D341Med (cell line): ENCODE results near the gene GLTPD2.
A peak's percentile ranks its signal among the peaks of the same experiment; 100 is the strongest.

Experiments
- DNase-seq: peaks from one replicate; pipeline ENCODE4 v3.0.0; 2012; ENCODE audit warnings: low spot score

The GLTPD2 gene

DNA sequence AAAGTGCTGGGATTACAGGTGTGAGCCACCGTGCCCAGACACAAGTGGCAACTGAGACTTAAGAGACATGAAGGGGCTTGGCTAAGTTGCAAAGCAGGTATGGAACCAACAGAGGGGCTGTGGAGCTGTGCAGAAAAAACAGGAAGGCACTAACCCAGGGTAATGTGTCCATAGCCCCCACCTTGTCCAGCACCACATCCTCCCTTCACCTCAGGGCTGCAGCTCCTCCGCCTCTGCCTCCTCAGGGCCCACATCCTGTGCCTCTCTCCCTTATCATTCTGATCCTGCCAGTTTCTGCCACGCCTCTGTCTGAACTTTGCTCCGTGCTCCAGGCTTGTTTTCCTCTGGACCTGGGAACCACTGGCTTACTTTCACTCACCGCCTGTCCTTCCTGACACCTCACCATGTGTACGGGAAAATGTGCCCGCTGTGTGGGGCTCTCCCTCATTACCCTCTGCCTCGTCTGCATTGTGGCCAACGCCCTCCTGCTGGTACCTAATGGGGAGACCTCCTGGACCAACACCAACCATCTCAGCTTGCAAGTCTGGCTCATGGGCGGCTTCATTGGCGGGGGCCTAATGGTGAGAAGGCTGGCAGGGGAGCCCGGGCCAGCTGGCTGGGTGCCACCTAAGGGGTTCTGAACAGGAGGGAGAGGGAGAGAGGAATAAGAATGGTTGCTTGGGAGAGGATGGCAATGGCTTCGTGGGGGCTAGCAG is 17.1 kb upstream of the GLTPD2 start, which contains the start of gene TM4SF5:
TM4SF5 (plus strand) TSS at position 368 of the 716 bp plus-strand sequence; CDS start at position 405, 37 bp downstream.
- no peak for DNase-seq

DNA sequence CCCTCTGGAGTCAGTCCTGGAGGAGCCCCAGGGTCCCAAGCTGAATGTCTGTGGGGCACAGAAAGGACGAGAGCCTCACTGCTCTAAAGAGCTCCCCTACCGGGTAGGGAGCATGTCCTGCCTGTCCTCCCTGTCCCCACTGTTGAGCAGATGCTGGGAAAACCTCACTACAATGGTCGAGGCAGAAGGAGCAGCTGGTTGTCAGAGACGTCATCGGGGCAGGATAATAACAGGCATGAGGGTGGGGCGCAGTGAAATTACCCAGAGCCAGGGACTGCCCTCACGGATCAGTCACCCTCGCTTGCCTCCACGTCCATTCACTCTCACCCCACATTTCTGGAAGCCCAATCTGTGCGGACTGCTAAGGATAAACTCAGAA is 16.5 kb upstream of the GLTPD2 start:
- DNase-seq, result no peak

DNA sequence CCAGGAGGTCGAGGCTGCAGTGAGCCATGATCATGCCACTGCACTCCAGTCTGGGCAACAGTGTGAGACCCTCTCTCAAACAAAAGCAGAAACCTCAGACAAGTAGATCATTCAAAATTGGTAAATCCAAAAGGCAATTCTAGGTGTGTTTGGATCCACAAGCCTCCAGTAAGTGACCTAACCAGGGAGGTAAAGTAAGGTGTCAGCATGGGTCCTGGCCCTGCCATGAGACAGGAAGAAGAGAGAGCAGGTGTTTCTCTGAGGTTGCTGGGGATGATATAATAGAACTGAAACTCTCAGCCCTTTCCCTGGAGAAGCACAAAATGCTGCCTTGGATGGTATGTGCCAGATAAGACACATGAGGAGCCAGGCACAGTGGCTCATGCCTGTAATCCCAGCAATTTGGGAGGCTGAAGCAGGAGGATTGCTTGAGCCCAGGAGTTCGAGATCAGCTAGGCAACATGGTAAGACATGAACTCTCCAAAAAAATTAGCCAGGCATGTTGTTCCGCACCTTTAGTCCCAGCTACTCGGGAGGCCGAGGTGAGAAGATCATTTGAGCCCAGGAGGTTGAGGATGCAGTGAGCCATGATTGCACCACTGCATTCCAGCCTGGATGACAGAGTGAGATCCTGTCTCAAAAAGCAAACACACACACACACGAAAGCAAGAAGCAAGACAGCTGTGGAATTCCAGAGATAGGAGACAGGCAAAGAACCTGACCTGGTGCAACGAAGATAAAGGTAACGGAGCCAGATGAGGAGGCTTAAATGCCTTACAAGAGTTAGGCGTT is 10.6 kb upstream of the GLTPD2 start:
- DNase-seq, result no peak

DNA sequence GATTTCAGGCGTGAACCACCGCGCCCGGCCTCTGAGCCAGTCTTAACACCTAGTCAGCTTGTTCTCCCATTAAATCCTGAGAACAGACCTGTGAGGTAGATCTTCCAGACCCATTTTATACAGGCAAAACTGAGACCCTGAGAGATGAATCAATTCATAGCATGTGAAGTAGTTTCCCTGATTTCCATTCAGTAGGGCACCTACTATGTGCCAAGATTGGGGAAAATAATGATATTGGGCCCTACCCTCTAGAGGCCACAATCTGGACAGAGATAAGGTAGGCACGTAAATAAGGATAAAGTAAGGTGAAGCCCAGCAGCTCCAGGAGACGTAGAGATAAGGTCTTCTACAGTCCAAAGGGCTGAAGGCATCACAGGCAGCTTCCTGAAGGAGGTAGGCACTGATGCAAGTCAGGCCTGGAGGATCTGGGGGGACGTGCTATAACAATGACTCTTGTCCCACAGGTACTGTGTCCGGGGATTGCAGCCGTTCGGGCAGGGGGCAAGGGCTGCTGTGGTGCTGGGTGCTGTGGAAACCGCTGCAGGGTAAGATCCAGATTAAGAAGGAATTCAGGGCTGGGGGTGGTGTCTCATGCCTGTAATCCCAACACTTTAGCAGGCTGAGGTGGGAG is 8.3 kb upstream of the GLTPD2 start:
- no peak for DNase-seq

DNA sequence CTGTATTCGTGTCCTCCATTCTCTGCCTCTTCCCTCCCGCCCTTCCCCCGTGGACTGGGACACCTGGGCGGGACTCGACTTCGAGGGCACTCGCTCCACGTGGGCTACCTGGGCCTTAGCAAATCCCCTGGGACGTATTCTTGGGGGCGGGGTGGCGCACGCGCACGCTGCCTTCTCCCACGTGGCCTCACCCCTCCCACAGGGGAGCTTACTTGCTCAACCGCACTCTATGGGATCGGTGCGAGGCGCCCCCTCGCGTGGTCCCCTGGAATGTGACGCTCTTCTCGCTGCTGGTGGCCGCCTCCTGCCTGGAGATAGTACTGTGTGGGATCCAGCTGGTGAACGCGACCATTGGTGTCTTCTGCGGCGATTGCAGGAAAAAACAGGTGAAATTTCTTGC is 6.1 kb upstream of the GLTPD2 start:
- DNase-seq, result no peak

DNA sequence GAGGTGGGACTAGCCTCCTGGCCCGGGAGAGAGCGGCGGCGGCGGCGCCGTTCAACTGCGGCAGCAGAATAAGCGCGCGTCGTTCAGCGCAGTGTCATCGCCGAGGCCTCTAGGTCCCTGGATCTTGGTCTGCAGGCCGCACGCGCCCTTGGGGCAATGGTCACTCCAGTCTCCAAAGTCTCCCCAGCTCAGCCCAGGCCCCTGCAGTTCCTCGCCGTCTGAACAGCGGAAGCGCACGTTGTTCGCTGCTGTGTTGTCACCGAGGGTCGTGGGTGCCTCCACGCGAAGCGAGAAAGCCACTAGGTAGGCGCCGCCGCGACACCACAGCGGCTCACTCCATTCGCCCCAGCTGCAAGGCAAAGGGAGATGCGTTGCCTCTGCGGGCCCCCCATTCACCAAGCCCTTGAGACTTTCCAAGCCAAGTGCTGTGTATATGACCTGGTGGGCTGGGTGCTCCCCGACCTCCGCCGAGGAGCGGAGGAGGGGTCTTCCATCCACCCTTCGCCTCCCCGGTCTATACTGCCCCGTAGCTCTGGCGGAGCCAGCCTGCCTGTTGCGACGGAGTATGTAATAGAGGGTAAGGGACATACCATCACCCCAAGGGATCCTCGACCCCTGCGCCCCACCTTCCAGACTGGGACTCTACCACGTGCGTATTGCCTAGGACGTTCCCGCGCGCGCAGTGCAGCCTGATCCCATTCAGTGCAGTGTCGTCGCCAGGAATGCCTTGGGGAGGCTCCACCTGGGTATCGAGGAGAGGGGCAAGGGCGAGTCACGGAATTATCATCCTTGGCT is 3.3 kb upstream of the GLTPD2 start:
- no peak for DNase-seq

DNA sequence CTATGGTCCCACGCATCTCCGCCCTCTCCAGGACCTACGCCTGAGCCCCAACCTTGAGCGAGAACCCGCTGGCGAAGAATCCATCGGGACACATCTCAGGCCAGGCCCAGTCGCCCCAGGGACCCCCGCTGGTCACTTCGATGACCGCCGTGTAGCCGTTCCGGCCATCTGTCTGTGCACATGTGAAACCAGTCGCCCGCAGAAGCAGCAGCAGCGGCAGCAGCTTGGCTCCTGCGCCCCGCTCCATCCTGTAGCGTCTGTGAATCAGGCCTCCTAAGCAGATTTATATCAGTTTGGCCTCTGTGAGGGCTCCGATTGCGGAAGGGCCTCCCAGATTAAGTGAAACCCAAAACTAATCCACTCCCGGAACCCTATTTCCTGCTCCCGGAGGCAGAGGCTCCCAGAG is 2.7 kb upstream of the GLTPD2 start, which contains the start of gene VMO1:
VMO1 (minus strand) TSS at position 259 of the 406 bp plus-strand sequence; CDS start at position 247, 12 bp downstream.
- no peak for DNase-seq

DNA sequence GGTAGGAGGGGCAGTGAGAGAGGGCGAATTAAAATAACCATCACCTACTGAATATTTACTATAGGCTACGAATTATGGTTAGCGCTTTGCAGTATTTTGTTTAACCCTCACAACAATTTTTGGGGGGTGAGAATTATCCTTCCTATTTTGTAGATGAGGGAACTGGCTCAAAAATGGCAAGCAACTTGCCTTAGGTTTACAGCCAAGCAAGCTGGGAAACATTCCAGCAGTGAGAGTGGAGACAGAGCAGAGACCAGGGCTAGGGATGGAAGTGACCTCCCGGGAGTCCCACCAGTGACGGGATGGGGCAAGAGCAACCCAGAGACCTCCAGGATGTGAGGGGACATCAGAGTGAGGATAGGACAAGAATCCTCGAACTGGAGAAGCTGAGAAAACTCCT is 2.2 kb upstream of the GLTPD2 start:
- no peak for DNase-seq

DNA sequence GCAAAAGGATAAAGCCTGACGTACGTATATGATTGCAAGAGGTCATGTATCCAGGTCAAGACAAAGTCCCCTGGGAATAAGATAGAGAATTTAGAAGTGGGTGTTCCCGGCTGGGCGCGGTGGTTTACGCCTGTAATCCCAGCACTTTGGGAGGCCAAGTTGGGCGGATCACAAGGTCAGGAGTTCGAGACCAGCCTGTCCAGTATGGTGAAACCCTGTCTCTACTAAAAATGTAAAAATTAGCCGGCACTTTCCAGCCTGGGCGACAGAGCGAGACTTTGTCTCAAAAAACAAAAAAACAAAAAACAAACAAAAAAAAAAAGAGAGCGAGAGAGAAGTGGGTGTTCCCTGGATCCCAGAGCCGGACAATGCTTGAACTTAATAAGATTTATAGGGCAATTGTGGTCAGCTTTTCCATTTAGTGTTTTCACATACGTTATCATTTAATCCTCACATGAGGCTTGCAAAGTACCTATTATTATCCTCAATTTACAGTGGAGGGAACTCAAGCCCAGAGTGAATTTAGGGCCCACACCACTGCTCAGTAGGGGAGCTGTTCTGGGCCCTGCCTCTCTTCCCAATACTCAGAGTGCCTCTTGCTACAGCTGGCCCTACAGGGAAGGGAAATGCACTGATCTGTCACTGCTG is 481 bp upstream of the GLTPD2 start:
- DNase-seq, result no peak

DNA sequence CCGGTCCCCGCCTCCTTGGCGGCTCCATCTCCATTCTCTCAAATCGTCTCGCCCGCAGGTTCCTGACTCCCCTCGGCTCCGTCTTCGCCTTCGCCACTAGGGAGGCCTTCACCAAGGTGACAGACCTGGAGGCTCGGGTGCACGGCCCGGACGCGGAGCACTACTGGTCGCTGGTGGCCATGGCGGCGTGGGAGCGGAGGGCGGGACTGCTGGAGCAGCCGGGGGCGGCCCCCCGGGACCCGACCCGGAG is 862 bp downstream of the GLTPD2 start:
- no peak for DNase-seq

DNA sequence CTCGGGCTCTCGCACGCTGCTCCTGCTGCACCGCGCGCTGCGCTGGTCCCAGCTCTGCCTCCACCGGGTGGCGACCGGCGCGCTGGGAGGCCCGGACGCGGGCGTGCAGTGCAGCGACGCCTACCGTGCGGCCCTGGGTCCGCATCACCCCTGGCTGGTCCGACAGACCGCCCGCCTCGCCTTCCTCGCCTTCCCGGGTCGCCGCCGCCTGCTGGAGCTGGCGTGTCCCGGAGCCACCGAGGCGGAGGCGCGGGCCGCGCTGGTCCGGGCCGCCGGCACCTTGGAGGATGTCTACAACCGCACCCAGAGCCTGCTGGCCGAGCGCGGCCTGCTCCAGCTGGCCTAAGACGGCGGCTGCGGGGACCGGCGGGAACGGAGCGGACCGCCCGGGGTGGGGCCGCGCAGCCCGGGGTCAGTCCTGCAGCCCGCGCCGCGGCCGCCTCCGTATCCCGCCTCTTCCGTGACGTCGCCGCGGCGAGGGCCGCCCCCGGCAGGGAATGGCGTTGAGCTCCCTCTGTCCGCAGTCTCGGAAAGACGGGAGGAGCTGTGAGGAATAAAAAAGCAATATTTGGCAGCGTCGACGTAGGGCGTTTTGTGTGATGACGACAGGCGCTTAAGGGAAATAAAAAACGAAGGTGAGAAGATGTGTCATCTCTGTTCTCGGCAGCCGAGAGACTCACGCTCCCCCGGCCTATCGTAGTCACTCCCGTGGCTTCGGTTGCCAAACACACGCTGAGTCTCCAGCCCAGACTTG is 1.4 kb downstream of the GLTPD2 start:
- DNase-seq, result peak; percentile 86

DNA sequence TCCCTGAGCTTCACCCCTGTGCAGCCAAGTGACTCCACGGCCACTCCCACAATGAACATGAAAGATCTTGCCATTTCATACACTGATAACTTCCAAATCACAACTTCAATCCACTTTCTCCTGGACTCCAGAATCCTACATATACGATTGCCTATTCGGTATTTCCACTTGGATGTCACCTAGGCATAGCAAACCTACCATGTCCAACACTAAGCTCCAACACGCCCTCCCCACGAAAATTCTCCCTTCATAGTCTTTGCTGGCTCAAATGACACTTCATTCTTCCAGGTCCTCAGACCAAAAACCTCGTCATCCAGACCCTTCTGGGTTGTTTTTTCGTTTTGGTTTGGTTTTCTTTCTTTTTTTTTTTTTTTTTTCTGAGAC is 1.9 kb downstream of the GLTPD2 start:
- no peak for DNase-seq

DNA sequence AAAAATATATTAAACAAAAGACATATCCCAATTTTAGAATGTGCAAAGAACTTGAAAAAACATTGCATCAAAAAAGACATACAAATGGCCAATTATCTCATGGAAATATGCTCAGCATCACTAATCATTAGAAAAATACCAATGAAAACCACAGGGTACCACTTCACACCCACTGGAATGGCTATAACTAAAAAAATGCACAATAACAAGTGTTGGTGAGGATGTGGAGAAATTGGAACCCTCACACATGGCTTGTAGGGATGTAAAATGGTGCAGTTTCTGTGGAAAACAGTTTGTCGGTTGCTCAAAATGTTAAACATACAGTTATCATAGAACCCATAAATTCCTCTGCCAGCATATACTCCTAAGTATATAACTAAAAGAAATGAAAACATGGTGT is 6.4 kb downstream of the GLTPD2 start:
- DNase-seq, result no peak

DNA sequence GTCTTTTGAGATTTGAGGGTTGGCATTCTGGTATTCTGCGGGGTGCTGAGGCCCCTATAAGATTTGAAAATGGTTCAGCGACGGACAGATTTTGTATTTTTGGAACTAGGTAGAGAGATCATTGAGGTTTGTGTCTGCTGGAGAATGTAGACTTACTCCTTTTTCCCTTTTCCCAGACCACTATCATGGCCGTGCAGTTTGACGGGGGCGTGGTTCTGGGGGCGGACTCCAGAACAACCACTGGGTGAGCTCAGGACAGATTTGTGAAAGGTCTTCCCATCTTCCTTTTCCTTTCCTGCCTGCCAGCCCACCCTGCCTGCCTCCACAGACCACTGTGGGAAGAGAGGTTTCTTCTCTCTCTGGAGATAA is 7.8 kb downstream of the GLTPD2 start:
- peak; percentile 50 for DNase-seq

DNA sequence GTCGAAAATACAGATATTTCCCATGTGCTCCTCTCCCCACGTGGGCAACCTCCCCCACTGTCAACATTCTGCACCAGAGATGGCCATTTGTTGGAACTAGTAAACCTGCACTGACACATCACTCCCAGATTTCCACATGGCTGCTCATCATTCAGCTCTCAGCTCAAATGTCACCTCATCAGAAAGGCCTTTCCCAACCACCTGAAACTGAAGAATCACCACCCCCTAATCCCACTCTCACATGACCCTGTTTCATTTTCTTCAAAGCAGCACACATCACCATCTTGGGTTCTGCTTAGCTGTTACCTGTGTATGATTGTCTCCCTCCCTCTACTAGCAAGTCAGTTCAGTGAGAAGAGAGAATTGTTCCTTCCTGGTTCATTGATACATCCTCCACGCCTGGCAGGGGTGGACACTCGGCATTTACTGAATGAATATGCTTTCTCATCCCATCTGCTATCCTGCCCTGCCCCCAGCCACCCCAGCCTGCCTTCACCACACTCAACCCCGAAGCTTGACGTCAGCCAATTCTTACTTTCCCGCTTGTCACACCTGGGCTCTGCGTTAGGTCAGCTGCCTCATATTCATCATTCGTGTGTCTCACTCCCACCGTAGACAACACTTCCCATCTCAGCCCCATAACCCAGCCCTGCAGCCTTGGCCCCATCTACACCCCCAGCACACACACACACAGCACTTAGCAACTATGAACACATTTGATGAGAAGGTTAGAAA is 11.9 kb downstream of the GLTPD2 start:
- DNase-seq, result no peak

DNA sequence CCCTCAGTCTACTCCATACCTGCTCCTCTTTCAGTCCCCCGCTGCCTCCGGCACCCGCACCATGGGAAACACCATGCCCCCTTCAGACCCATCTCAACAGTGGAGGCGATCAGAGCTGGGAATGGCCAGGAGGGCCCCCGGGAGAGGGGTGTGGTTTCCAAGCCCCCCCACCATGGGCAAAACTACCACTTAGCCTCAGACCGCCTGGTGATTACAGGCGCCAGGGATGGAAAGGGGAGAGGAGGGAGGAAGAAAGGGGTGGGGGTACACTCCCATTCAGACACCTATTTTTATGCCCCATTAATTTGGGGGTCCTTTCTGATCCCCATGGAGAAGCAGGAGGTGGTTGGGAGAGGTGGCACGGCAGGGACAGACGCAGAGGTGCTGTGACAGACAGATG is 13.5 kb downstream of the GLTPD2 start, which contains the start of gene C17orf114:
C17orf114 (minus strand) TSS at position 101 of the 400 bp plus-strand sequence.
- DNase-seq, result no peak

DNA sequence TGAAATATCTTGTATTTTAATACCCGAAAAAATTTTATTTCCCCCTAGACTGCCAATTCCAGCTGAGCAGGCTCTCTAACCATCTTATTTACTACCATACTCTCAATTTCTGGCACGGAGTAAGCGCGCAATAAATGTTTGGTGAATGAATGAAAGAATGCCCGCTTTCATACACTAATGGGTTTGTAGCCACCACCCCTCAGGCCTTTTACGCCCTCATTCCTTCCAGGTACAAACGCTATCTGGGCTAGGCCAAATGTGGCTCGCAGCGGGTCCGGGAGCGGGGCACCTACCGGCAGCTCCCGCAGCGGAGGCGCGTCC is 17.7 kb downstream of the GLTPD2 start:
- DNase-seq, result no peak

DNA sequence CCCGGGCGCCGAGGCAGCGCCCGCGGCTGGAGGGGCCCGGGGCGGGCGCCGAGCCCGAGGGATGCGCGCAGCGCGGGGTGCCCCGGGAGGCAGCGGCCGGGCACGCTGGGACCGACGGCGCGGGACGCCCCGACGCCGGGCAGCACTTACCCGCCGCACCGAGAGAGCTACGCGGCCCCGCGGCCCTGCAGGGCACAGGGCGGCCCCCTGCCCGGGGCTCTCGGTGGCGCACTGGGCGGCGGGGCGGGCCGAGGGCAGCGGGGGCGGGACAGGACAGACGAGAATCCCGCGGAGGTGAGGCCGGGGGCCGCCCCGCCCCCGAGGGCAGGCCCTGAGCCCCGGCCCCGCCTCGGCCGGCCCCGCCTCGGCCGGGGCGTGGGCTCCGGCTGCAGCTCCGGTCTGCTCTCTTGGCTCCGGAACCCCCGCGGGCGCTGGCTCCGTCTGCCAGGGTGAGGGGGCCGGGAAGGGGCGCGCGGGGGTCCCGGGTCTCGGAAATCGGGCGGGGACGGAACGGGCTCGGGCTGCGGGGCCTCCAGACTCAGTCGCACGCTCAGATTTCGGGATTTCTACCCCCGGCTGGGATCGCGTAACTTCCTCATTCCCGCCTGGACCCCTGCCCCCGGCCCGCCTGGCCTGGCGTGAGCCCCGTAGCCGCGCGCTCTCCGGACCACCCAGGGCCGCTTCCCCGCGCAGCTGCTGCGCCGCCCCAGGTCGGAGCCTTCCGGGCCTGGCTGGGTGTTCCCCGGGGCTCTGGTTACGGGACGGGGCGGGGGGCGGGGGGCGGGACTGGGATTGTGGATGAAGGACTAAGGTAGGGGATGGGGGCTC is 18.2 kb downstream of the GLTPD2 start, which contains the start of gene PLD2:
PLD2 (plus strand) TSS at position 376 of the 828 bp plus-strand sequence. CDS start 621 bp downstream, outside the sequence.
- DNase-seq, result peak; percentile 96

DNA sequence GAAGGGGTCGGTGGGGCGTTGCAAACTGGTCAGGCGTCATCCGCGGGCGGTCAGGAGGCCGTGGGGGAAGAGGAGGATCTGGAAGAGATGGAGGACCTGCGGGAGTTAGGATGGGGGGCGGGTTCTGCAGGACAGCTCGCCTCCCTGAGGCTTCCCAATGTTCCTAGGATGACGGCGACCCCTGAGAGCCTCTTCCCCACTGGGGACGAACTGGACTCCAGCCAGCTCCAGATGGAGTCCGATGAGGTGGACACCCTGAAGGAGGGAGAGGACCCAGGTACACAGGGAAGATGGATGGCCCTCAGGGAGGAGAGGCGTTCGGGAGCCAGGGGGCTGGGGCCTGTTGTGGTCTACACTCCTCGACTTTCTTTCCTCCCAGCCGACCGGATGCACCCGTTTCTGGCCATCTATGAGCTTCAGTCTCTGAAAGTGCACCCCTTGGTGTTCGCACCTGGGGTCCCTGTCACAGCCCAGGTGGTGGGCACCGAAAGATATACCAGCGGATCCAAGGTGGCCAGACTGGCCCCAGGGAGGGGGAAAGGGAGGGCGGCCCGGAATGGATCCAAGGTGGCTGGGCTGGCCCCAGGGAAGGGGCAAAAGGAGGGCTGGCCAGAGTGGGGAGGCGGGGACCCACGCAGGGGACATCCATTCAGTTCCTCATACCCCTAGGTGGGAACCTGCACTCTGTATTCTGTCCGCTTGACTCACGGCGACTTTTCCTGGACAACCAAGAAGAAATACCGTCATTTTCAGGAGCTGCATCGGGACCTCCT is 19.0 kb downstream of the GLTPD2 start:
- no peak for DNase-seq
